Measurements from ENCODE around the gene INPP5D. TPM values are rescaled to one million over a fixed set of nuclear protein-coding genes. Genes with fewer than 3 reads are reported as not detected.

INPP5D gene
- total RNA-seq, 1 experiment from 2014 or later, result not detected

DNA sequence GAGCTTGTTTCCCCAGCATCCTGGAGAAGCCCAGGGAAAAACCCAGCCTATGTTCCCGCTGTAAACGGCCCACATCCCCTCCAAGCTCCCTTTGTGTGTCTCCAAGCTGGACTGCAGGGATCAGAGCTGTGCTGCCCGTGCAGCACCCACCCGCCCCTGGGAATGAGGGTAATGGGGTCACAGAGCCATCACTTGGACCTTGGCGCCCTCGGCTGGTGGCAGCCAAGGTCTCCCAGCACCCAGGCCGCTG is 670 bp upstream of the INPP5D start:
- TF ChIP-seq, protein P1, sequence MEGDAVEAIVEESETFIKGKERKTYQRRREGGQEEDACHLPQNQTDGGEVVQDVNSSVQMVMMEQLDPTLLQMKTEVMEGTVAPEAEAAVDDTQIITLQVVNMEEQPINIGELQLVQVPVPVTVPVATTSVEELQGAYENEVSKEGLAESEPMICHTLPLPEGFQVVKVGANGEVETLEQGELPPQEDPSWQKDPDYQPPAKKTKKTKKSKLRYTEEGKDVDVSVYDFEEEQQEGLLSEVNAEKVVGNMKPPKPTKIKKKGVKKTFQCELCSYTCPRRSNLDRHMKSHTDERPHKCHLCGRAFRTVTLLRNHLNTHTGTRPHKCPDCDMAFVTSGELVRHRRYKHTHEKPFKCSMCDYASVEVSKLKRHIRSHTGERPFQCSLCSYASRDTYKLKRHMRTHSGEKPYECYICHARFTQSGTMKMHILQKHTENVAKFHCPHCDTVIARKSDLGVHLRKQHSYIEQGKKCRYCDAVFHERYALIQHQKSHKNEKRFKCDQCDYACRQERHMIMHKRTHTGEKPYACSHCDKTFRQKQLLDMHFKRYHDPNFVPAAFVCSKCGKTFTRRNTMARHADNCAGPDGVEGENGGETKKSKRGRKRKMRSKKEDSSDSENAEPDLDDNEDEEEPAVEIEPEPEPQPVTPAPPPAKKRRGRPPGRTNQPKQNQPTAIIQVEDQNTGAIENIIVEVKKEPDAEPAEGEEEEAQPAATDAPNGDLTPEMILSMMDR (IDR thresholded peaks at IDR 0.05; ENCODE audit: unreplicated experiment), result no peak
- no TSS peak for BruUV-seq (replicated peaks)
- Mint-ChIP-seq H3K9me3 (ENCODE audit: low read depth, unreplicated experiment) (no peaks in the 10 kb centered on the region), H3K4me3 (ENCODE audit: low read depth, unreplicated experiment) (no peak overlapping the region), H3K4me1 (ENCODE audit: low read depth, unreplicated experiment) (no peaks in the 10 kb centered on the region), H3K27ac (ENCODE audit: unreplicated experiment) (no peak overlapping the region), H3K36me3 (ENCODE audit: insufficient read depth, unreplicated experiment) (no peaks in the 10 kb centered on the region), H3K27me3 (ENCODE audit: unreplicated experiment) (peaks cover 19% of the 10 kb centered on the region)
- intact Hi-C loops (cut with micrococcal nuclease; ENCODE audit: unreplicated experiment), result loop anchor here (10.0 kb wide), 1 partner anchor 205 kb away; no protein-coding TSS in a partner anchor
- no peak for DNase-seq
- CTCF ChIA-PET, result interaction anchor here (1.0 kb wide), 1 partner anchor 222 kb away, joined by 3 read pairs; no protein-coding TSS in a partner anchor

GRCh38 chr2:233060501-233060979 is 398 bp downstream of the INPP5D start:
- BruUV-seq (replicated peaks), result no TSS peak
- CTCF ChIA-PET, result interaction anchor here (0.5 kb wide), 1 partner anchor 279 kb away, joined by 4 read pairs; no protein-coding TSS in a partner anchor
- no peaks in the 10 kb centered on the region for H3K4me1 Mint-ChIP-seq (ENCODE audit: low read depth, unreplicated experiment)
- TF ChIP-seq, protein P1 (IDR thresholded peaks at IDR 0.05; ENCODE audit: unreplicated experiment), result no peak
- no peaks in the 10 kb centered on the region for H3K9me3 Mint-ChIP-seq (ENCODE audit: low read depth, unreplicated experiment)
- H3K27ac Mint-ChIP-seq (ENCODE audit: unreplicated experiment), result no peak overlapping the region
- H3K4me3 Mint-ChIP-seq (ENCODE audit: low read depth, unreplicated experiment), result no peak overlapping the region
- peaks cover 8% of the 10 kb centered on the region for H3K27me3 Mint-ChIP-seq (ENCODE audit: unreplicated experiment)
- H3K36me3 Mint-ChIP-seq (ENCODE audit: insufficient read depth, unreplicated experiment), result no peaks in the 10 kb centered on the region
- intact Hi-C loops (cut with micrococcal nuclease; ENCODE audit: unreplicated experiment), result no loop called here
- no peak for DNase-seq

DNA sequence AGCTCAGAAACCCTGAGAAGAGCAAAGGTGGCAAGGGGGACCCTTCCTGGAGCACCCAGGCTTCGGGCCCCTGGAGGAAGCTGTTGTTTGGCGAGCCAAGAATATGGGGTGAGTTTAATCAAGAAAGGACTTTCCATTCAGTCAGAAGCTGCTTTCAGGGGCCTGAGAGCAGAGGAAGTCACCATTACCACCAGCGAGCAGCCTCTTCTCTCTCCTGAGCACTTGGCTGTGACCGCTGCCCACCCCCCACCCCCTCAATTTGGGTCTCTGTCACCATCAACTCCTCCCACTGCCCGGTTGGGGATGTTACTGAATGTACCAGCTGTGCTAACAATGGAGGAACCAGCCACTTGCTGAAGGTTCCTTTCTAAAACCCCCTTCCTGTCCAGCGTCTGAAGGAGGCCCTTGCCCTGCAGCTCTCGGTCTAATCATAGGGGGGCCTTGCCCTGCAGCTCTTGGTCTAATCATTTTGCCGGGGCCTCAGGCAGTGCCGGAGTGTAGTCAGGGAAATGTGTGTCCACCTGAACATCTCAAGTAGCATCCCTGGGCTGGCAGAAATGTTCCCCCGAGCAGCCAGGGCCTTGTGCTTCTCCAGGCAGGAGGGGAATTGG is 943 bp downstream of the INPP5D start:
- no peaks in the 10 kb centered on the region for H3K36me3 Mint-ChIP-seq (ENCODE audit: insufficient read depth, unreplicated experiment)
- BruUV-seq (replicated peaks), result no TSS peak
- H3K4me1 Mint-ChIP-seq (ENCODE audit: low read depth, unreplicated experiment), result no peaks in the 10 kb centered on the region
- H3K9me3 Mint-ChIP-seq (ENCODE audit: low read depth, unreplicated experiment), result no peaks in the 10 kb centered on the region
- no peak for DNase-seq
- no peak overlapping the region for H3K4me3 Mint-ChIP-seq (ENCODE audit: low read depth, unreplicated experiment)
- peaks cover 3% of the 10 kb centered on the region for H3K27me3 Mint-ChIP-seq (ENCODE audit: unreplicated experiment)
- CTCF ChIA-PET, result interaction anchor here (0.5 kb wide), 1 partner anchor 279 kb away, joined by 4 read pairs; no protein-coding TSS in a partner anchor
- TF ChIP-seq, protein P1 (IDR thresholded peaks at IDR 0.05; ENCODE audit: unreplicated experiment), result no peak
- intact Hi-C loops (cut with micrococcal nuclease; ENCODE audit: unreplicated experiment), result no loop called here
- H3K27ac Mint-ChIP-seq (ENCODE audit: unreplicated experiment), result no peak overlapping the region

GRCh38 chr2:233061591-233062450 is 1.7 kb downstream of the INPP5D start:
- DNase-seq, result no peak
- TF ChIP-seq, protein P1 (IDR thresholded peaks at IDR 0.05; ENCODE audit: unreplicated experiment), result no peak
- intact Hi-C loops (cut with micrococcal nuclease; ENCODE audit: unreplicated experiment), result no loop called here
- Mint-ChIP-seq H3K9me3 (ENCODE audit: low read depth, unreplicated experiment) (no peaks in the 10 kb centered on the region), H3K4me3 (ENCODE audit: low read depth, unreplicated experiment) (no peak overlapping the region), H3K4me1 (ENCODE audit: low read depth, unreplicated experiment) (no peaks in the 10 kb centered on the region), H3K27me3 (ENCODE audit: unreplicated experiment) (no peaks in the 10 kb centered on the region), H3K27ac (ENCODE audit: unreplicated experiment) (no peak overlapping the region), H3K36me3 (ENCODE audit: insufficient read depth, unreplicated experiment) (no peaks in the 10 kb centered on the region)
- BruUV-seq (replicated peaks), result no TSS peak
- CTCF ChIA-PET, result no interaction called here

Data from Calu3 (cell line).